Measurements from ENCODE around the gene SSPN.

The SSPN gene

DNA sequence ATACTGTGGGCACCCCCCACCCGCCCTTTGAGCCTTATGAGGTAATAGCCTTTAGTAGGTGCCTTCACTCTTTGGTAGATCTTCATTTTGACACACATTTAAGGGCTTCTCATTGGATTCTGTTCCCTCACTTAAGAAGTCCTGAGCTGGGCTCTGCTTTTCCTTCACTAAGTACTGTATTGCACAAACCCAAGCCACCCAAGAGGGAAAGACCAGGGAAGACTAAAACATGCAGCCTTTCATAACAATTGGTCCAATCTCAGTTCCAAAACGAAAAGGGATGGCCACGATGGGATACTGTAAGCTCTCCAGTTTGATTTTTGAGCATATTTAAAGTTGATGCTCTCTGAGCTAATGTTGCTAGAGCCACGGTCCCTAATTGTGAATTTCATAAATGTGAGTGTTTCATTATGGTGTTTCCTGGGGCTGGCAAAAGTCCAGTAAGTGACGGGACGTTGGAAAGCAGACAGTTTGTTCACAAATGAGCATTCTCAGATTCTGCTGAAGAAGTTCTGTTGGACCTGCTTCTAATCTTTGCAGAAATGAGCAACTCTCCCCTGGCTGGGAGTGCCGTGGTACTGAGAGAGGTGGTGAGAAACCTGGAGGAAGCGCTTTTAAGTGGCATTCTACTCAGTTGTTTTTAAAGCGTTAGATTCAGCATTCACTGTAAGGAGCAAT, 9.4 kb downstream of the SSPN start:
- TF ChIP-seq, protein P1, sequence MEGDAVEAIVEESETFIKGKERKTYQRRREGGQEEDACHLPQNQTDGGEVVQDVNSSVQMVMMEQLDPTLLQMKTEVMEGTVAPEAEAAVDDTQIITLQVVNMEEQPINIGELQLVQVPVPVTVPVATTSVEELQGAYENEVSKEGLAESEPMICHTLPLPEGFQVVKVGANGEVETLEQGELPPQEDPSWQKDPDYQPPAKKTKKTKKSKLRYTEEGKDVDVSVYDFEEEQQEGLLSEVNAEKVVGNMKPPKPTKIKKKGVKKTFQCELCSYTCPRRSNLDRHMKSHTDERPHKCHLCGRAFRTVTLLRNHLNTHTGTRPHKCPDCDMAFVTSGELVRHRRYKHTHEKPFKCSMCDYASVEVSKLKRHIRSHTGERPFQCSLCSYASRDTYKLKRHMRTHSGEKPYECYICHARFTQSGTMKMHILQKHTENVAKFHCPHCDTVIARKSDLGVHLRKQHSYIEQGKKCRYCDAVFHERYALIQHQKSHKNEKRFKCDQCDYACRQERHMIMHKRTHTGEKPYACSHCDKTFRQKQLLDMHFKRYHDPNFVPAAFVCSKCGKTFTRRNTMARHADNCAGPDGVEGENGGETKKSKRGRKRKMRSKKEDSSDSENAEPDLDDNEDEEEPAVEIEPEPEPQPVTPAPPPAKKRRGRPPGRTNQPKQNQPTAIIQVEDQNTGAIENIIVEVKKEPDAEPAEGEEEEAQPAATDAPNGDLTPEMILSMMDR (IDR thresholded peaks at IDR 0.05; ENCODE audit: low read depth, low read length, missing control alignments): no peak
- DNase-seq (ENCODE audit: low read depth): no peak
- in situ Hi-C loops (cut with HindIII; ENCODE audit: low sequenced_read_pairs): no loop called here
- no peak overlapping the region for H3K4me3 ChIP-seq (ENCODE audit: low read depth, low read length)

DNA sequence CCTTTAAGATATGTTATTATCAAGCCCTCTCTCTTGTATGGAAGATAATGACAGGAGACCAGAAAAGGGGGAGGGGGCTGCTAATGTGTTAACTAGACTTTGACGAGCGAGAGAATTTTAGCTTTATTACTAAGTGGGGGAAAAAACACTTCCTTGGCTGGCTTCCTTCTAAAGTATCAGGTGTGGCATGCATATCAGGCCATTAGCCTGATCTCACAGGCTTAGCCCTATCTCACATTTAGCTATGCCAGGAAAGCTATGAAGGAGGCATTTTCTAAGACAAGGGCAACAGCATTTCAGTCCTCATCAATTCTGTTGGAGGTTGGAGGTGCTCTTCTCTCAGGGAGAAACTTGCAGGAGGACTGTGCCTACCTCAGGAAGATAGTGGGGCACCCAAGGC, 9.9 kb downstream of the SSPN start:
- in situ Hi-C loops (cut with HindIII; ENCODE audit: low sequenced_read_pairs): no loop called here
- TF ChIP-seq, protein P1 (IDR thresholded peaks at IDR 0.05; ENCODE audit: low read depth, low read length, missing control alignments): no peak
- H3K4me3 ChIP-seq (ENCODE audit: low read depth, low read length): no peak overlapping the region
- DNase-seq (ENCODE audit: low read depth): no peak

DNA sequence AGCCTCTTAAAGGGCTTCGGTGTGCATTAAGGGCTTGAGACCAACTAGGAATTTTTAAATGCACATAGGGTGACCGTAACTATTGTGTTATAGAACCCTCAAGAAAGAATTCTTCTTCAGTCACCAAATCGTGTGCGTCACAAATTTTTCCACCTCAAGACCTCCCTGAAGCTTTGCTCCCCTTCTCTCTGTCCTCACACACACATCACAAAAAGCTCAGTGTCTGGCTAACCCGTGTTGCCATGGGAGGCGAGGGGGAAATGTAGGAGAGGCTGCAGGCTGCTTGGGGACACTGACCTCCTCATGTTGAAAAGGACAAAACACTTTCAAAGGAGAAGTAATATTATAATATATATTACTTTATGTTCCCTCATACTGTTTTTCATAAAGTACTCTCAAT, 10.6 kb downstream of the SSPN start:
- TF ChIP-seq, protein P1 (IDR thresholded peaks at IDR 0.05; ENCODE audit: low read depth, low read length, missing control alignments): no peak
- in situ Hi-C loops (cut with HindIII; ENCODE audit: low sequenced_read_pairs): no loop called here
- no peak for DNase-seq (ENCODE audit: low read depth)
- H3K4me3 ChIP-seq (ENCODE audit: low read depth, low read length): no peak overlapping the region

DNA sequence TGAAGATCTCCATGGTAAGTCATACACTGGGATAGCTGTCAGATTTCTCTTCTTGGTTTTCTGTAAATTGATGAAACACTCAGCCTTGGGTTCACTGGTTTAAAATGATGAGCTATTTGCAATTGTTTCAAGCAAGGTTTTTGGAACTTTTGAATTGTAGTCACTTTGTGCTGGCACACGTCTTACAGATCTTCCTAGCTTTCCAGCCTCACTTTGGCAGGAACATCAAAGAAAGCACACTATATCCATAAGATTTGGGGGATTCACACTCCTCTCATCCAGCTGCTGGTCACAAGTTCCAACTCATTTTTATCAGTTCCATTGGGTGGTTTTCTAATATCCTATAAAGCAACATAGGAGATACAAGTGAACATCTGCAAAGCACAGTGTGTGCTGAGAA, 16.0 kb downstream of the SSPN start:
- TF ChIP-seq, protein P1 (IDR thresholded peaks at IDR 0.05; ENCODE audit: low read depth, low read length, missing control alignments): no peak
- H3K4me3 ChIP-seq (ENCODE audit: low read depth, low read length): no peak overlapping the region
- no peak for DNase-seq (ENCODE audit: low read depth)
- in situ Hi-C loops (cut with HindIII; ENCODE audit: low sequenced_read_pairs): no loop called here

GRCh38 chr12:26212396-26212795, 17.0 kb downstream of the SSPN start:
- TF ChIP-seq, protein P1 (IDR thresholded peaks at IDR 0.05; ENCODE audit: low read depth, low read length, missing control alignments): no peak
- H3K4me3 ChIP-seq (ENCODE audit: low read depth, low read length): no peak overlapping the region
- DNase-seq (ENCODE audit: low read depth): no peak
- in situ Hi-C loops (cut with HindIII; ENCODE audit: low sequenced_read_pairs): no loop called here

GRCh38 chr12:26212988-26213387, 17.6 kb downstream of the SSPN start:
- H3K4me3 ChIP-seq (ENCODE audit: low read depth, low read length): no peak overlapping the region
- in situ Hi-C loops (cut with HindIII; ENCODE audit: low sequenced_read_pairs): no loop called here
- TF ChIP-seq, protein P1 (IDR thresholded peaks at IDR 0.05; ENCODE audit: low read depth, low read length, missing control alignments): no peak
- DNase-seq (ENCODE audit: low read depth): no peak

Measured in astrocyte of the cerebellum (primary cell).